Astrocyte (in vitro differentiated cells and primary cell): ENCODE data around the gene RCOR1.

Experiments used
- EZH2 ChIP-seq: IDR thresholded peaks from 2 replicates; pipeline ENCODE4 v1.6.1; 2012; ENCODE audit warnings: mild to moderate bottlenecking, low read length, inconsistent platforms; ENCODE audit not compliant: insufficient read depth
- TF ChIP-seq, protein P1 (sequence below): IDR thresholded peaks from 2 replicates; pipeline ENCODE4 v1.5.1; 2011; ENCODE audit warnings: low read depth, mild to moderate bottlenecking, inconsistent platforms, low read length, moderate library complexity; ENCODE audit not compliant: insufficient read depth

DNA sequence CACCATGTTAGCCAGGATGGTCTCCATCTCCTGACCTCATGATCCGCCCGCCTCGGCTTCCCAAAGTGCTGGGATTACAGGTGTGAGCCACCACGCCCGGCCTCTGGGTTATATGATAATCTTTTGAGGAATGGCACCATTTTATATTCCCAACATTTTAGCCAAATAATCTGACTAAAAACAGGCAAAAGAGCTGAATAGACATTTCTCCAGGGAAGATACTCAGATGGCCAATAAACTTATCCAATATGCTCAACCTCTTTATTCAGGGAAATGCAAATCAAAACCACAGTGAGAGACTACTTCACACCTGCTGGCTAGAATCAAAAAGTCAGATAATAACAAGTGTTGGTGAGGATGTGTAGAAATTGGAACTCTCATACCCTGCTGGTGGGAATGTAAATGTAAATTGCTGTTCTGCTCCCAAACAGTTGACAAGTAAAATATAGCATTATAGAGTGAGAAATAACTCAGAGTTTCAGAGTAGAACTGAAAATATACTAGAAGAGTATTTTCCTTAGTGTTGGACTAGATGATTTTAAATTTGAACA, 80.0 kb downstream of the RCOR1 start:
- TF ChIP-seq, protein P1, sequence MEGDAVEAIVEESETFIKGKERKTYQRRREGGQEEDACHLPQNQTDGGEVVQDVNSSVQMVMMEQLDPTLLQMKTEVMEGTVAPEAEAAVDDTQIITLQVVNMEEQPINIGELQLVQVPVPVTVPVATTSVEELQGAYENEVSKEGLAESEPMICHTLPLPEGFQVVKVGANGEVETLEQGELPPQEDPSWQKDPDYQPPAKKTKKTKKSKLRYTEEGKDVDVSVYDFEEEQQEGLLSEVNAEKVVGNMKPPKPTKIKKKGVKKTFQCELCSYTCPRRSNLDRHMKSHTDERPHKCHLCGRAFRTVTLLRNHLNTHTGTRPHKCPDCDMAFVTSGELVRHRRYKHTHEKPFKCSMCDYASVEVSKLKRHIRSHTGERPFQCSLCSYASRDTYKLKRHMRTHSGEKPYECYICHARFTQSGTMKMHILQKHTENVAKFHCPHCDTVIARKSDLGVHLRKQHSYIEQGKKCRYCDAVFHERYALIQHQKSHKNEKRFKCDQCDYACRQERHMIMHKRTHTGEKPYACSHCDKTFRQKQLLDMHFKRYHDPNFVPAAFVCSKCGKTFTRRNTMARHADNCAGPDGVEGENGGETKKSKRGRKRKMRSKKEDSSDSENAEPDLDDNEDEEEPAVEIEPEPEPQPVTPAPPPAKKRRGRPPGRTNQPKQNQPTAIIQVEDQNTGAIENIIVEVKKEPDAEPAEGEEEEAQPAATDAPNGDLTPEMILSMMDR = peak; percentile 6
- no peak for TF ChIP-seq EZH2
